Measurements from ENCODE around the gene KCNAB1.
"Not testable (repeated sequence)": the region's sequence is repeated elsewhere in the genome, so short reads cannot be mapped to it uniquely, and the experiment has no call there.

KCNAB1 gene

DNA sequence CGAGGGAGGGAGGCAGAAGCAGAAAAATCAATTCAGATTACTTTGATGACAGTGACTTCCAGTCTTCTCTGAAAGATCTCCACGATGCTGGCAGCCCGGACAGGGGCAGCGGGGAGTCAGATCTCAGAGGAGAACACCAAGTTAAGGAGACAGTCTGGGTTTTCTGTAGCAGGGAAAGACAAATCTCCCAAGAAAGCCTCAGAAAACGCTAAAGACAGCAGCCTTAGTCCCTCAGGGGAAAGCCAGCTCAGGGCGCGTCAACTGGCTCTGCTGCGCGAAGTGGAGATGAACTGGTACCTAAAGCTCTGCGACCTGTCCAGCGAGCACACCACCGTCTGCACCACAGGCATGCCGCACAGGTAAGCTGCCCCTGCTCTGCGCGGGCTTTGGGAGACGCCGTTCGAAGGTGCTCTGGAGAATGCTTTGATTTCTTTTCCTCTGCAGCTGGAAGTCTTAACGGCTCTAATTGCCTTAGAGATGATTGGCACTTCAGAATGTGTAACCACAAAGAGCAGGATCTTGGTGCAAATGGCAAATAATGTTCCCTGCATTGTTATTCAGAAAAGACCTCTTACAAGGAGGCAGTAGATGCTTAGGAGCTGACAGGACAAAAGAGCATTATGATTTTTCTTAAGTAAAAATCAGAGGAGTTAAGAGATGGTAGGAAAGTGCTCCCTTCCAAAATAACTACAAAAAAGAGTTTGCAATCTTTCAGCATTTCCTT lies at the start of gene KCNAB1:
KCNAB1 (plus strand) TSS at position 51 of the 724 bp plus-strand sequence.
- TF ChIP-seq CTCF (IDR thresholded peaks at IDR 0.05; ENCODE audit: low read length) (no peak), EZH2 (IDR thresholded peaks at IDR 0.05; ENCODE audit: borderline replicate concordance, low read length) (no peak)
- Histone ChIP-seq H3K36me3 (ENCODE audit: insufficient read depth, low read length) (no peaks in the 10 kb centered on the region), H4K20me1 (ENCODE audit: insufficient read depth, low read length) (no peaks in the 10 kb centered on the region), H2AFZ (ENCODE audit: low read length) (no peak within 1 kb of the TSS), H3K4me1 (ENCODE audit: insufficient read depth, low read length, severe bottlenecking) (no peaks in the 10 kb centered on the region), H3K27me3 (ENCODE audit: insufficient read depth, low read length) (no peaks in the 10 kb centered on the region), H3K27ac (ENCODE audit: low read depth, low read length, poor library complexity, severe bottlenecking) (no peak within 1 kb of the TSS), H3K9me3 (ENCODE audit: low read length) (no peaks in the 10 kb centered on the region), H3K4me2 (ENCODE audit: low read length) (no peak within 1 kb of the TSS), H3K9ac (ENCODE audit: low read length) (no peak within 1 kb of the TSS), H3F3A (ENCODE audit: insufficient read depth, low read length) (no peaks in the 10 kb centered on the region), H3K4me3 (ENCODE audit: low read depth, low read length, poor library complexity, severe bottlenecking) (no peak within 1 kb of the TSS), H3K9me2 (ENCODE audit: low read depth, low read length) (no peaks in the 10 kb centered on the region), H3K79me2 (ENCODE audit: insufficient read depth, low read length) (no peaks in the 10 kb centered on the region)

DNA sequence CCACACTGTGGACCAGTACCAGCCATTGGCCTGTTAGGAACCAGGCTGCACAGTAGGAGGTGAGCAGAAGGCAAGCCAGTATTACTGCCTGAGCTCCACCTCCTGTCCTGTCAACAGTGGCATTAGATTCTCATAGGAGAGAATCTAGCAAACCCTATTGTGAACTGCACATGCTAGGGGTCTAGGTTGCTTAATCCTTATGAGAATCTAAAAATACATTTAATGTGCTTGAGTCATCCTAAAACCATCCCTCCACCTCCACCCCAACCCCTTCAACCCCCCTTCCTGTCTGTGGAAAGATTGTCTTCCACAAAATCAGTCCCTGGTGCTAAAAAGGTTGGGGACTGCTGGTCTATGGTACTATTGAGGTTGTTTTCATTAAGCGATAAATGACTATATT lies 49.3 kb upstream of the KCNAB1 start:
- Histone ChIP-seq H3K9me2 (ENCODE audit: low read depth, low read length) (no peaks in the 10 kb centered on the region), H3F3A (ENCODE audit: insufficient read depth, low read length) (no peaks in the 10 kb centered on the region), H3K9ac (ENCODE audit: low read length) (no peak overlapping the region), H3K4me2 (ENCODE audit: low read length) (no peak overlapping the region), H3K4me3 (ENCODE audit: low read depth, low read length, poor library complexity, severe bottlenecking) (no peak overlapping the region), H2AFZ (ENCODE audit: low read length) (no peak overlapping the region), H3K36me3 (ENCODE audit: insufficient read depth, low read length) (no peaks in the 10 kb centered on the region), H3K9me3 (ENCODE audit: low read length) (no peaks in the 10 kb centered on the region), H3K27ac (ENCODE audit: low read depth, low read length, poor library complexity, severe bottlenecking) (no peak overlapping the region), H3K4me1 (ENCODE audit: insufficient read depth, low read length, severe bottlenecking) (no peaks in the 10 kb centered on the region), H3K79me2 (ENCODE audit: insufficient read depth, low read length) (no peaks in the 10 kb centered on the region), H4K20me1 (ENCODE audit: insufficient read depth, low read length) (no peaks in the 10 kb centered on the region), H3K27me3 (ENCODE audit: insufficient read depth, low read length) (no peaks in the 10 kb centered on the region)
- TF ChIP-seq EZH2 (IDR thresholded peaks at IDR 0.05; ENCODE audit: borderline replicate concordance, low read length), result no peak

DNA sequence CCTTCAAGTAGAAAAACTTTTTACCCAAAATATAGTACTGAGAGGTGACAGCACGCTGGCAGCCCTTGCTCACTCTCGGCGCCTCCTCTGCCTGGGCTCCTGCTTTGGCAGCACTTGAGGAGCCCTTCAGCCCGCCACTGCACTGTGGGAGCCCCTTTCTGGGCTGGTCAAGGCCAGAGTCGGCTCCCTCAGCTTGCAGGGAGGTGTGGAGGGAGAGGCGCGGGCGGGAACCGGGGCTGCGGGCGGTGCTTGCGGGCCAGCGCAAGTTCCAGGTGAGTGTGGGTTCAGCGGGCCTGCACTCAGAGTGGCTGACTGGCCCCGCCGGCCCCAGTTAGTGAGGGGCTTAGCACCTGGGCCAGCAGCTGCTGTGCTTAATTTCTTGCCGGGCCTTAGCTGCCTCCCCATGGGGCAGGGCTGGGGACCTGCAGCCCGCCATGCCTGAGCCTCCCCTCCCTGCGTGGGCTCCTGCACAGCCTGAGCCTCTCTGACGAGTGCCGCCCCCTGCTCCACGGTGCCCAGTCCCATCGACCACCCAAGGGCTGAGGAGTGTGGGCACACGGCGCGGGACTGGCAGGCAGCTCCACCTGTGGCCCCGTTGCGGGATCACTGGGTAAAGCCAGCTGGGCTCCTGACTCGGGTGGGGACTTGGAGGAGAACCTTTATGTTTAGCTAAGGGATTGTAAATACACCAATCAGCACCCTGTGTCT lies 47.3 kb upstream of the KCNAB1 start:
- not testable (repeated sequence) for H3K9me3 ChIP-seq (ENCODE audit: low read length); H3K9ac ChIP-seq (ENCODE audit: low read length); H3F3A ChIP-seq (ENCODE audit: insufficient read depth, low read length); H3K27ac ChIP-seq (ENCODE audit: low read depth, low read length, poor library complexity, severe bottlenecking); H3K79me2 ChIP-seq (ENCODE audit: insufficient read depth, low read length); H3K36me3 ChIP-seq (ENCODE audit: insufficient read depth, low read length); H3K27me3 ChIP-seq (ENCODE audit: insufficient read depth, low read length); H3K9me2 ChIP-seq (ENCODE audit: low read depth, low read length); H3K4me2 ChIP-seq (ENCODE audit: low read length); H3K4me1 ChIP-seq (ENCODE audit: insufficient read depth, low read length, severe bottlenecking); H4K20me1 ChIP-seq (ENCODE audit: insufficient read depth, low read length); H2AFZ ChIP-seq (ENCODE audit: low read length); H3K4me3 ChIP-seq (ENCODE audit: low read depth, low read length, poor library complexity, severe bottlenecking)

DNA sequence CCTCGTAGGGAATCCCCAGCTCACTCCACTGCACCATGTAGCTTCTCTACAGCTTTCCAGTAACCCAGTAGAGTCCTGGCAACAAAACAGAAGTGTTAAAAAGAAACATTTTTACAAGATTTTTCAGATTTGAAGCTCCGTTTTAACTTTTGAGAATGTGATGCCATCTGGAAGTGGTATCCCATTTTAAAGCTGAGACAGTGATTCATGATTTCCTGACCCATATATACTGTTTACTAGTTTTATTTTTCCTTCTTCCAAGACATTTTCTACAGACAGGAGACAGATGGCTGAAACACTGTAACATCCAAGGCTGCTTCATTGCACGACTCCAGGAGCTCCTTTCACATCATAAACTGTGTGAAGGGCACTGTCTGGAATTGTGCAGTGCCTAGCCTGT lies 30.3 kb upstream of the KCNAB1 start:
- H3K9me2 ChIP-seq (ENCODE audit: low read depth, low read length), result no peaks in the 10 kb centered on the region; the same call in 1 of the 2 replicates
- no peak overlapping the region for H2AFZ ChIP-seq (ENCODE audit: low read length)
- no peaks in the 10 kb centered on the region for H3F3A ChIP-seq (ENCODE audit: insufficient read depth, low read length)
- TF ChIP-seq CTCF (IDR thresholded peaks at IDR 0.05; ENCODE audit: low read length) (no peak), EZH2 (IDR thresholded peaks at IDR 0.05; ENCODE audit: borderline replicate concordance, low read length) (no peak)
- no peaks in the 10 kb centered on the region for H3K27me3 ChIP-seq (ENCODE audit: insufficient read depth, low read length)
- no peaks in the 10 kb centered on the region for H3K9me3 ChIP-seq (ENCODE audit: low read length)
- H3K4me1 ChIP-seq (ENCODE audit: insufficient read depth, low read length, severe bottlenecking), result no peaks in the 10 kb centered on the region
- H3K9ac ChIP-seq (ENCODE audit: low read length), result no peak overlapping the region
- no peaks in the 10 kb centered on the region for H3K79me2 ChIP-seq (ENCODE audit: insufficient read depth, low read length)
- H3K27ac ChIP-seq (ENCODE audit: low read depth, low read length, poor library complexity, severe bottlenecking), result no peak overlapping the region
- no peaks in the 10 kb centered on the region for H3K36me3 ChIP-seq (ENCODE audit: insufficient read depth, low read length)
- no peak overlapping the region for H3K4me2 ChIP-seq (ENCODE audit: low read length)
- no peaks in the 10 kb centered on the region; the same call in 1 of the 2 replicates for H4K20me1 ChIP-seq (ENCODE audit: insufficient read depth, low read length)
- H3K4me3 ChIP-seq (ENCODE audit: low read depth, low read length, poor library complexity, severe bottlenecking), result no peak overlapping the region
